Endothelial cell of umbilical vein (primary cell): ENCODE measurements around the gene APOM. TPM values are rescaled to one million over a fixed set of nuclear protein-coding genes. Genes with fewer than 3 reads are reported as not detected.

Experiments used
- BruUV-seq: library from RNA; stranded (reverse); fragments of 400-500 nt; replicated peaks from 2 replicates; lab custom pipeline; 2021; lab: Mats Ljungman, UMichigan
- CTCF ChIA-PET: fragments of 300-600, 350-600 bp; sonication (Branson Sonifier 250); formaldehyde crosslinking; loops from one replicate; lab custom pipeline; 2021; ENCODE audit warnings: antibody characterized with exemption, inconsistent platforms; lab: Charles Lee
- POLR2A ChIA-PET: fragments of 300-600, 350-600 bp; sonication (Branson Sonifier 250); formaldehyde crosslinking; loops from one replicate; lab custom pipeline; 2021; ENCODE audit warnings: antibody characterized with exemption, inconsistent platforms; lab: Charles Lee
- DNase-seq: peaks from one replicate; pipeline ENCODE4 v3.0.0-alpha.2; 2011; ENCODE audit warnings: low read depth, low spot score
- FAIRE-seq: peaks from 2 replicates; lab custom pipeline; 2011; peaks lifted over from hg19 to GRCh38; lab: Jason Lieb, UNC
- H2AFZ ChIP-seq: 2 replicates; pipeline ENCODE4 v1.6.0; 2012; ENCODE audit warnings: low read depth, low read length, control low read depth, inconsistent platforms
- H3K27ac ChIP-seq: 2 replicates; pipeline ENCODE4 v1.5.1; 2011; ENCODE audit warnings: low read depth, mild to moderate bottlenecking, control low read depth, low read length, moderate library complexity; ENCODE audit not compliant: insufficient read depth
- H3K27me3 ChIP-seq, 2 experiments: 2 replicates each; pipeline versions ENCODE4 v1.6.0 to v1.6.1; 2011; ENCODE audit warnings: low read length in 2 of 2, mixed read lengths in 1 of 2; ENCODE audit not compliant: control insufficient read depth in 2 of 2, insufficient read depth in 2 of 2
- H3K36me3 ChIP-seq, 2 experiments: 2 replicates in 1 of 2; 3 replicates in 1 of 2; pipeline ENCODE4 v1.5.1; 2011; ENCODE audit warnings: low read length in 2 of 2, mild to moderate bottlenecking in 1 of 2, moderate library complexity in 1 of 2; ENCODE audit not compliant: control insufficient read depth in 2 of 2, insufficient read depth in 2 of 2; ENCODE audit errors: extremely low read depth in 1 of 2
- H3K4me1 ChIP-seq: 3 replicates; pipeline ENCODE4 v1.5.1; 2011; ENCODE audit warnings: mild to moderate bottlenecking, low read length; ENCODE audit not compliant: control insufficient read depth, insufficient read depth; ENCODE audit errors: extremely low read depth
- H3K4me2 ChIP-seq: 2 replicates; pipeline ENCODE4 v1.6.1; 2011; ENCODE audit warnings: low read length, control low read depth, mixed read lengths; ENCODE audit not compliant: insufficient read depth
- H3K4me3 ChIP-seq, 3 experiments: fragments of 200-600 bp in 1 of 3; sonication (generic), shearing (Covaris generic) in 1 of 3; replicated peaks in 1 of 3; 2 replicates each; pipeline ENCODE4 v1.5.1; 2011 to 2016; ENCODE audit warnings: control low read depth in 3 of 3, low read length in 3 of 3, mild to moderate bottlenecking in 2 of 3, inconsistent platforms in 1 of 3, low read depth in 1 of 3, moderate library complexity in 1 of 3; ENCODE audit not compliant: insufficient read depth in 1 of 3
- H3K79me2 ChIP-seq: 2 replicates; pipeline ENCODE4 v1.6.0; 2012; ENCODE audit warnings: low read length, inconsistent platforms; ENCODE audit not compliant: control insufficient read depth, insufficient read depth
- H3K9ac ChIP-seq: replicated peaks from 2 replicates; pipeline ENCODE3; 2011; ENCODE audit warnings: low read length, control low read depth; ENCODE audit not compliant: insufficient read depth; ENCODE audit errors: extremely low read depth
- H3K9me1 ChIP-seq: replicated peaks from 3 replicates; pipeline ENCODE4 v1.6.0; 2011; ENCODE audit warnings: mild to moderate bottlenecking, low read length; ENCODE audit not compliant: control insufficient read depth, insufficient read depth; ENCODE audit errors: extremely low read depth
- H3K9me3 ChIP-seq: replicated peaks from 2 replicates; pipeline ENCODE4 v1.5.1; 2012; ENCODE audit warnings: low read length, inconsistent platforms; ENCODE audit not compliant: control insufficient read depth, insufficient read depth
- H4K20me1 ChIP-seq: replicated peaks from 2 replicates; pipeline ENCODE3; 2011; ENCODE audit warnings: mild to moderate bottlenecking, low read length; ENCODE audit not compliant: control insufficient read depth, insufficient read depth; ENCODE audit errors: extremely low read depth
- CTCF ChIP-seq, 2 donors: IDR thresholded peaks; 1 replicate in 1 of 2; 2 replicates in 1 of 2; pipeline ENCODE4 v1.5.1; 2011; ENCODE audit warnings: low read length in 2 of 2, mild to moderate bottlenecking in 2 of 2, moderate library complexity in 2 of 2, control low read depth in 1 of 2, inconsistent platforms in 1 of 2, low read depth in 1 of 2; ENCODE audit not compliant: insufficient read depth in 1 of 2; ENCODE audit errors: extremely low read depth in 1 of 2
- GATA2 ChIP-seq: IDR thresholded peaks from 2 replicates; pipeline ENCODE4 v1.7.0; 2011; ENCODE audit warnings: low read depth, mild to moderate bottlenecking, moderate library complexity, mixed read lengths, low read length; ENCODE audit not compliant: insufficient read length, insufficient read depth
- JUN ChIP-seq: IDR thresholded peaks from 2 replicates; pipeline ENCODE4 v1.6.1; 2011; ENCODE audit warnings: borderline replicate concordance, low read depth; ENCODE audit not compliant: insufficient read length, insufficient read depth
- MAX ChIP-seq: IDR thresholded peaks from 2 replicates; pipeline ENCODE4 v1.6.1; 2011; ENCODE audit not compliant: insufficient read depth, insufficient read length
- MYC ChIP-seq: IDR thresholded peaks from one replicate; pipeline ENCODE4 v1.6.1; 2011; ENCODE audit warnings: mild to moderate bottlenecking, low read depth, low read length
- POLR2A ChIP-seq: IDR thresholded peaks from 2 replicates; pipeline ENCODE4 v1.6.1; 2012; ENCODE audit warnings: low read depth, mild to moderate bottlenecking, control low read depth, low read length
- dilution Hi-C: fragments of 300-500 bp; cut with MboI; formaldehyde crosslinking; loops from one replicate; pipeline ENCODE4 v1.15.0; 2019; ENCODE audit warnings: low sequenced_read_pairs; ENCODE audit not compliant: extremely low pct_ligation_motif_present
- intact Hi-C: fragments of 100-400 bp; cut with micrococcal nuclease; formaldehyde crosslinking; loops from one replicate; pipeline ENCODE4 v1.10.0; 2022
- polyA plus RNA-seq, 4 experiments: library from polyadenylated mRNA; depleted of rRNA in 3 of 4; stranded (reverse) in 3 of 4; unstranded in 1 of 4; fragments of >200 nt; gene quantifications; 2 replicates each; pipeline versions ENCODE4 v1.2.1 to v1.2.3, GENCODE V29; 2011 to 2012; ENCODE audit warnings: missing spikeins in 1 of 4
- total RNA-seq: library from RNA; stranded (reverse); gene quantifications from 2 replicates; pipeline ENCODE4 v1.2.3, GENCODE V29; 2021

The APOM gene
- total and polyA plus RNA-seq, 2 donors (not counting 3 experiments of a cell fraction or from before 2014, with no cell fraction given) = 2.5 TPM; not detected in 1

GRCh38 chr6:31622684-31623091 is 33.0 kb upstream of the APOM start:
- H3K9me3 ChIP-seq = no peaks in the 10 kb centered on the region
- H3K9me1 ChIP-seq = no peaks in the 10 kb centered on the region
- no peaks in the 10 kb centered on the region for H3K27me3 ChIP-seq
- no peaks in the 10 kb centered on the region for H4K20me1 ChIP-seq
- peak overlapping the region; percentile 92 for H3K4me2 ChIP-seq
- peak overlapping the region in 1 of 3 experiments; percentile 95 for H3K4me3 ChIP-seq
- dilution Hi-C loops (no loop called here), intact Hi-C loops (loop anchor here (5.0 kb wide), 1 partner anchor 130 kb away; no protein-coding TSS in a partner anchor)
- H3K79me2 ChIP-seq = peaks cover 62% of the 10 kb centered on the region
- H3K27ac ChIP-seq = no peak overlapping the region
- FAIRE-seq (no peak), DNase-seq (no peak)
- H3K4me1 ChIP-seq = peaks cover 13% of the 10 kb centered on the region
- ChIA-PET POLR2A (interaction anchor here (0.8 to 2.2 kb wide), 3 partner anchors 11 to 49 kb away, joined by 3 to 4 read pairs (median 3); no protein-coding TSS in a partner anchor), CTCF (interaction anchor here (0.7 to 3.9 kb wide), 7 partner anchors 17 to 81 kb away, joined by 3 to 18 read pairs (median 4); partner anchors contain the start of gene DDX39B)
- no peak overlapping the region for H3K9ac ChIP-seq
- no TSS peak for BruUV-seq
- H2AFZ ChIP-seq = no peak overlapping the region
- TF ChIP-seq MYC (no peak), GATA2 (no peak), MAX (no peak), CTCF (IDR thresholded peaks at IDR 0.05; ENCODE audit: extremely low read depth in 1 of 2, insufficient read depth in 1 of 2, low read depth in 1 of 2, low read length in 2 of 2) (no peak), JUN (no peak), POLR2A (no peak)
- H3K36me3 ChIP-seq = peaks cover 25 to 38% of the 10 kb centered on the region in 2 experiments
